Measurements from ENCODE around the gene PPP2CA.
"Not testable (repeated sequence)": the region's sequence is repeated elsewhere in the genome, so short reads cannot be mapped to it uniquely, and the experiment has no call there.

PPP2CA gene

GRCh38 chr5:134153241-134153640 is 72.6 kb downstream of the PPP2CA start:
- no peak overlapping the region for H3K27ac ChIP-seq
- no peak for DNase-seq (ENCODE audit: low read depth, low spot score)

GRCh38 chr5:134152173-134152832 is 73.6 kb downstream of the PPP2CA start:
- H3K27ac ChIP-seq; DNase-seq (ENCODE audit: low read depth, low spot score): not testable (repeated sequence)

- H3K27ac ChIP-seq, result no peak overlapping the region
- DNase-seq (ENCODE audit: low read depth, low spot score), result no peak
These were observed 74.2 kb downstream of the PPP2CA start for GRCh38 chr5:134151723-134152122.

DNA sequence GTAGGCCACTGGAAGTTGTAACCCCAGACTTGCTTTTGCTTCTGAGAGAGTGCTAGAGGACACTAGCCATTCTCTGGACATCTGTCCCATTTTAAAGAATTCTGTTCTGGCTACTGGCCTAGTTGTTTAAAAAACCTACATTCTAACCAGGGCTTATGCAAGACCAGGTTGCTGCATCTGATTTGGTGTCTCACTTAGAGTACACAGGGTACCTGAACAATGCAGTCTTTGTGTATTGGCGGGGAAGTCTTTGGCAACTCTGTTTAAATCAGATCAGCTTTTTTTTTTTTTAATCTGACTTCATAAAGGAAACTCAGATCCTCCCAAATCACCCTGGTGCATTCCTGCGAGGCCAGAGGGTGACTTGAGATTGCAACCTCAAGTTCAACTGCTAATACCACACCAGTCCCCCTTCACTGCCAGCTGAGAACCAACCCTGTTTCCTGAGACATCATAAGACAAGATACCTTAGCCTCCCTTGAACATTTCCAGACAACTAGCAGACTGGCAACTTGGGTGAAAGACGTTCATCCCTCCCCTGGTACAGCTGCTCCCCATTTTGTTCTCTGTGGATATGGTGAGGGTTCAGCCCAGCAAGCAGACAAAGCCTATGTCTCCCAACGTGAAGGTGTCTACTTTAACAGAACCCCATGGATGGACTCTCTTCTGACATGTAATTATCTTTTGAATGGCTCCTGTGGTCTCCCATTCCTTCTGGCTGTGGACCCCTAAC is 76.1 kb downstream of the PPP2CA start:
- H3K27ac ChIP-seq, result peak overlapping the region; percentile 27
- no peak for DNase-seq (ENCODE audit: low read depth, low spot score)

DNA sequence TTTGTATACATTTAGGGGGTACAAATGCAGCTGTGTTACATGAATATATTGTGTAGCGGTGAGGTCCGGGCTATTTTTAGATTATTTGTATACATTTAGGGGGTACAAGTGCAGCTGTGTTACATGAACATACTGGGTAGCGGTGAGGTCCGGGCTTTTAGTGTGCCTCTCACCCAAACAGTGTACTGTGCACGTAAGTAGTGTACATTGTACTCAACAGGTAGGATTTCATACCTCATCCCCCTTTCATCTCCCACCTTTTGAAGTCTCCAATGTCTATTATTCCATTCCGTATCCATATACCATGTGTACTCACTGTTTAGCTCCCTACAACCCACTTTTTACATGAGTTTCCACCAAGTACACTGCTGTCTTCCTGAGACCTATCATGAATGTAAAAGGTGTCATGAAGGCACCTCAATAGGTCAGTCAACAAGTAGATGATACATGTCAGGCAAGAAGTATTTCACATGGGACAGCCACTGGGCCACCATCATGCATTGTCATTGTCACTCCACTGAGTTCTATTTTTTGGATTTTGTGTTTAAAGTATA is 76.8 kb downstream of the PPP2CA start:
- peak overlapping the region; percentile 27 for H3K27ac ChIP-seq
- DNase-seq (ENCODE audit: low read depth, low spot score), result no peak

DNA sequence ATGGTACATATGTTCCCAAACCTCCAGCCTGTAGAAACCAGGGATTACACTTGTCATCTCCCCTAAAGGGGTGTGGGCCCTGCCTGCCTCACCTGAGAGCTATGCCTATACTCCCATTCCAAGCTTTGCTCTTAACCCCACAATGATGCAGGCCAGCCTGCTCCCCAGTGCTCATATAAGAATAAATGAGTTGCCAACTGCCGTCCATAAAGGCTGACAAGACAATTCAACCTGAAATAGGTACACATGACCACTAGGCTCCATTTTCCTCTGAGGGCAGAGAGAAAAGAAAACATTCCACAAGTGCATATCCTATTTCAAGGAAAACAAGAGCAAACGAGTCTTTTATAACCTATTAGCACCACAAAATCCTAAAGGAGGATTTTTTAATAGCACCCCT is 77.6 kb downstream of the PPP2CA start:
- DNase-seq (ENCODE audit: low read depth, low spot score), result no peak
- H3K27ac ChIP-seq, result peak overlapping the region; percentile 15

DNA sequence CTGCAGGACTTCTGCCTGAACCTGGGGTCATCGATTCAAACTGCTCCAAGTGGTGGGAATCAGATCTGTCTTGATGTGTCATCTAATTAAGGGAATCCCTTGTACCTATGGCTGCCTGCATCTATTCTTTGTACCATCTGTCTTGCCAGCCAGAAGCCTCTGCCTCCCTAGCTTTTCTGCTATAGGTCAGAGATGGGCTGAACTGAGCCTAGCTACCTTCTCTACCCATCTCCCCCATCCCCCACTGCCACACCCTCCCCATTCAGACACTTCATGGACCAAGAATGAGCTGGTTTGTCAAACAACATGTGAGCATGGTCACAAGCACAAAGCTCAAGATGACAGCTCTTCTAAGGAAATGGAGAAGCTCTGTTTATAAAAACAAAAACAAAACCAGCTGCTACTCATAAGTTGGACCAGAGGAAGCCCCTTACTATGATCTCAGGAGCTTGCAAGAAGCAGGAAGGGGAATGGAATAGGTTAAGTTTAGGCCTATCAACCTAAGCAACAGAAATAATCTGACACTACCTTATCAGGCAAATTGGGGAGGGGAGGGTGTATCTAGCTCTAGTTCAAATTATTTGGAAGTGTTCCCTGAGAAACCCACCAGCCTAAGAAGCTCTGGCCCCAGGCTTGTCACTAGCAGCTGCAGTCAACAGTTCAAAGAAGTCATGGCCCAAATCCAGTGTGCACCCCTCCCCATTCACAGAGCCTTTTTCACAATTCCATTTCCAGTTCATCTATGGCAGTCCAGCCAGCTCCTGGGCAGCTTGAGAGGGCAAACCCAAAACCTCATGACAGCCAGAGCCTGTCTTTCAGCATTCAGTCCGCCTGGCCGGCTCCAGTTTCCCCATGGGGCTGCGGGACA is 79.0 kb downstream of the PPP2CA start:
- peak overlapping the region; percentile 14 for H3K27ac ChIP-seq
- DNase-seq (ENCODE audit: low read depth, low spot score), result no peak

GRCh38 chr5:134145779-134146581 is 79.9 kb downstream of the PPP2CA start:
- peak overlapping the region; percentile 14 for H3K27ac ChIP-seq
- DNase-seq (ENCODE audit: low read depth, low spot score), result no peak

DNA sequence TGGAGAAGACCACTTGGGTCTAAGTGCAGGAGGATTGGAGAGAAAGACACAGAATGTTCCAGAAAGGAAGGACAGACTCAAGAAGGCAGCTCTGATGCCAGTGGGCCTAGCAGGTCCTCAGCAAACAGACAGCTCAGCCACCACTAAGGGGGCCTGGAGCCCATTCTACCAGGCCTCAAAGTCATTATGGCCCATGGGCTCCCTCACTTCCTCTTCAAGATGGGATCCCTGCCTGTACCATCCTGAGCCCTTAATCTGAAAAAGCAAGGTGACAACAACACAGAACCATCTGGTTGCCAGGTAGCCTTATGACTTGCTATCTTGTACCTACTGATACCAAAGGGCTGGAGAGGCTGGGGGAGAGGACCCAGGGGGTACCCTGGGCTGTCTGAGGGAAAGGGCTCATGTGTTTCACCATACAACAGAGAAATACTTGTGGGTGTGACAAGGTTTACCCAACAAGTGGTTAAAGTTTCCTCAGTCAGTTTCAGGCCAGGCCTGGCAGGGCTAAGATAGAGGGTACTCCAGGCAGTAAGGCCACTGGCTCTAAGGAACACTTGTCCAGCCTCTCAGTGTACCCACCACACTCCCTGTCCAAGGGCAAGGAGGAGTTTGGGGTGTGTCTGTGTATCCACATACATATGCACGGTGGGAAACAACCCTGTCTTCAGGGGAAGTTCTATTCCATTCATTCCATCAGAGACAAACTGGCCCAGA is 80.7 kb downstream of the PPP2CA start:
- DNase-seq (ENCODE audit: low read depth, low spot score), result no peak

More for the DNA sequence above, 80.7 kb downstream of the PPP2CA start:
- no peak overlapping the region for H3K27ac ChIP-seq

Measured in epithelial cell of prostate (primary cell).